ENCODE measurements around the gene ADAMTS2.
"Not testable (repeated sequence)": the region's sequence is repeated elsewhere in the genome, so short reads cannot be mapped to it uniquely, and the experiment has no call there.

Gene ADAMTS2

GRCh38 chr5:179325296-179326031 lies 19.8 kb downstream of the ADAMTS2 start:
- DNase-seq (no peak), ATAC-seq (no peak)

GRCh38 chr5:179324760-179325295 lies 20.4 kb downstream of the ADAMTS2 start:
- no peak for DNase-seq
- ATAC-seq, result no peak

- DNase-seq, result not testable (repeated sequence)
Measured at GRCh38 chr5:179324316-179324715, 20.9 kb downstream of the ADAMTS2 start.

GRCh38 chr5:179323026-179323870 lies 22.0 kb downstream of the ADAMTS2 start:
- ATAC-seq, result no peak
- DNase-seq, result no peak

More at GRCh38 chr5:179324316-179324715, 20.9 kb downstream of the ADAMTS2 start:
- ATAC-seq, result not testable (repeated sequence)

GRCh38 chr5:179322071-179323025 lies 22.9 kb downstream of the ADAMTS2 start:
- no peak for ATAC-seq

DNA sequence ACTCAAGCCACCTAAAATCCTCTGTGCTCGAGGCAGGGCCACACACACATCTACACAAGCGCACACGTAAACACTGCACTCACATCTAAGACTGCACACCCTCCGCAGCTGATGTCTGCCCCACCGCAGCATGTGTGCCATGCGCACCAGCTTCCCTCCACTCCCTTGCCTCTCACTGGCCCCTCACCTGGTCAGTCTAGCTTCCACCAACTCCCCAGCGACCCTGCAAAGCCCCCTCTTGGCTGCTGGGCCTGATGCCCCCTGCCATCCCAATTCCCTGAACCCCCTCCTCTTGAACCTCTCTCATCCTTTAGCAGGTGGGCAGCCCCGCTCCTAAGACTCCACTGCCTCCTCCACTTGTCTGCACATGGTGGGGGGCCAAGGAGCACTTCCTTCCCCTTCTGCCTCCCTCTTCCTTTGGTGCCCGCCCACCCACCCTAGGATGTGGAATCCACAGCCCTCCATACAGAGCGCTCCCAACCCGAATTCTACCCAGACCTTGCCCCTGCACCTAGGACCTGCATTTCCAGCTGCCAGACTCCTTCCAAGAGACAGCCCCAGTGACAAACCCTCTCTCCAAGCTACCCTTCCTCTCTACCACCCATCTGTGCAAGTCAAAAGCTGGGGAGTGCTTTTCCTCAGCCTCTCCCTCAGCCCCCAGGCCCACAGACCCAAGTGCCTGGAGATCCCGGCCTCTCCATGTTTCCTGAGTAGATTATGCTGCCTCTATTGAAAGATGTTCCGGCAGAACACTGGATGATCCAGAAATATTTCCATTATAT lies 23.9 kb downstream of the ADAMTS2 start:
- ATAC-seq, result no peak
- no peak for DNase-seq

More at GRCh38 chr5:179322071-179323025, 22.9 kb downstream of the ADAMTS2 start:
- no peak for DNase-seq

GRCh38 chr5:179319741-179320281 lies 25.4 kb downstream of the ADAMTS2 start:
- ATAC-seq (no peak), DNase-seq (no peak)

DNA sequence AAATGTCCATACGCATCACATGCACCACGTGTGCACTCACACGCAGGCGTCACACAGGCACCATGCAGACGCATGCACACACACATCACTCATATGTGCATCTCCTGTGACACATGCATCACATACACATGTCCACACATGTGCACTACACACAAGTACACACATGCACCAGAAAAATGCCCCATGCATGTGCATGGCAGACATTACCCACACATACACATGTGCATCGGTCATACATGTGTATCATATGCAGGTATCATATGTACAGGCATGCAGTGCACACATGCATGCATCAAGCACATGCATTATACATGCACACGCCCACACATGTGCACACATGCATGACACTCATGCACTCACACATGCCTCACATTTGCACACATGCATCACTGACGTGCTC lies 26.1 kb downstream of the ADAMTS2 start:
- ATAC-seq, result no peak
- no peak for DNase-seq

- ATAC-seq (no peak), DNase-seq (no peak)
Measured at GRCh38 chr5:179318221-179318955, 26.9 kb downstream of the ADAMTS2 start.

DNA sequence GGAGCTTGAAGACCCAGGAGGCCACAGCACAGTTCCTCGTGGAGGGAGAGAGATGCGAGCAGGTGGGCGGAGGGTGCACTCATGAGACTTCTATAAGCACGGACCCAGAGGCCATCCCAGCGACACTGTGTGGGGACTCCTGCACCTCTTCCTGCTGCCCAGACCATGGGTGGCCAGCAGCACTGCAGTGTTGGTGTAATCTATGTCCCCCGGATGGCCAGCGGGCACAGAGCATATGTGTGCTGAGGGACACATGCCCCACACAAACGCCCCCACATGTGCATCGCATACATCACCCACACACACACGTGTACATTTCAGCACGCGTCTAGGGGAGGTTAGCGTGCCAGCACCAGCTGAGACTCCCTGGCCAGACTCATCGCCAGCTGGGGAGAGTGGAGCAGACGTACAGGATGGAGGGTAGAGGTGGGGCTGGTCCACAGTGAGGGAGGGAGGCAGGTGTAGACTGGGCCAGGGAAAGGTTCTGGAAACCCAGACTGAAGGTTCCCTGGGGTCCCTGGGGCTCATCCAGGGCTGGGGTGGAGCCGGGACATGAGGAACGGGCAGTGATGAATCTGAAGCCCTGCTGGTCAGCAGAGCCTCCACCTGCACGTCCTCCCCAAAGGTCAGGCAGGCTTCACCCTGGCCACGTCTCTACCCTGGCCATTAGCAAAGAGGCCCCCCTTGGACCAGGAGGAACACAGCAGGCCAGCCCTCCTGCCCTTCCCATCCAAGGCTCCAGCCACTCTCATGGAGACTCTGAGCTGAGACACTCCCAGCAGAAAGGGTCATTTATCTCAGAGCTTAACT lies 27.6 kb downstream of the ADAMTS2 start:
- no peak for ATAC-seq
- DNase-seq, result no peak

DNA sequence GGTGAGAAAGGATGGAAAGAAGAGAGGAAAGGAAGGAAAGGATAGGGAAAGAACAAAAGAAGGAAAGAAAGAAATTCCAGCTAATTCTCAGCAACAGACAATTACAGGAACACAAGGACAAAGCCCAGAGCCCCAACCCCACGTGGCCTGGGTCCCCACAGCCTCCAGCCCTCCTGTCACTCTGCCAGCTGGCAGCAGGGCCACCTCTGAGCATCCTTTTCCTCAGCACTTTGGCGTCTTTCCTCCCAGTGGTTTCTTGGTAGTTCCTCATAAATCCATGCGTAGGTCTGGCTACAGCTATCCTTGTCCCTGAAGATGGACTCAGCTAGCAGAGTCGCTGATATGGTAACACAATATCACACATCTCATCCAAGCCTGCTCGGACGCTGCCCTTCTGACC lies 28.3 kb downstream of the ADAMTS2 start:
- no peak for DNase-seq
- ATAC-seq, result no peak

- no peak for ATAC-seq
Measured at GRCh38 chr5:179316111-179316551, 29.1 kb downstream of the ADAMTS2 start.

GRCh38 chr5:179315356-179315890 lies 29.8 kb downstream of the ADAMTS2 start:
- ATAC-seq (no peak), DNase-seq (no peak)

More at GRCh38 chr5:179316111-179316551, 29.1 kb downstream of the ADAMTS2 start:
- no peak for DNase-seq

DNA sequence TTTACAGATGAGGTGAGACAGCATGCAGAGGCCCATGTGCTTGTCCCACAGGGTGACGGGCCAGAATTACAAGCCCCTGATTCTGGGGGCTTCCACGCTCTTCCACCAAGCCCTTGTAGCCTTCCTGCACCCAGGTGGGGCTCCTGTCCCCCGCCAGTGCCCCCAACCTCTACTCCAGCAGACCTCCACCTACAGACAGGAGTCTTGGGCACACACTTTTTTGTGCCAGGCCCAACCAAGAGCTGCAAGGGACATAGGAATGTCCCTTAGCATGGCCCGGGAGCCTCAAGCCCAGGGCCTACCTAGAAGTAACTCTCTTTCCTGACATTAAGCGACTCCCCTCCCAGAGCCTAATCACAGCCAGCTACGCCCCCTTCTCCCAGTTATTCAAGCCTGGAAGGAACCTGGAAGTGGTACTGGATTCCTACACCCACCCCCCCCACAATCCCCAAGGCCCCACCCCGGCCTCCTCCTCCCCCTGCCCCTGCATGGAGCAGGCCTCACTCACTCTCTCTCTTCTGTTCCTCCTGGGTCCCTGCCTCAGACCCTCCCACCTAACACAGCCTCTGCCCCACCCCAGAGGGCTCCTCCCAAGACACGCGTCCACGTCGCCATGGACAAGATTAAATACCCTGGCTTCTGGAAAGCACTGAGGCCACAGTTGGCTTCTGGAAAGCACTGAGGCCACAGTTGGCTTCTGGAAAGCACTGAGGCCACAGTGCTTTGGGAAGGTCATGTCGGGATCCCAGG lies 30.5 kb downstream of the ADAMTS2 start:
- no peak for DNase-seq
- ATAC-seq, result no peak

DNA sequence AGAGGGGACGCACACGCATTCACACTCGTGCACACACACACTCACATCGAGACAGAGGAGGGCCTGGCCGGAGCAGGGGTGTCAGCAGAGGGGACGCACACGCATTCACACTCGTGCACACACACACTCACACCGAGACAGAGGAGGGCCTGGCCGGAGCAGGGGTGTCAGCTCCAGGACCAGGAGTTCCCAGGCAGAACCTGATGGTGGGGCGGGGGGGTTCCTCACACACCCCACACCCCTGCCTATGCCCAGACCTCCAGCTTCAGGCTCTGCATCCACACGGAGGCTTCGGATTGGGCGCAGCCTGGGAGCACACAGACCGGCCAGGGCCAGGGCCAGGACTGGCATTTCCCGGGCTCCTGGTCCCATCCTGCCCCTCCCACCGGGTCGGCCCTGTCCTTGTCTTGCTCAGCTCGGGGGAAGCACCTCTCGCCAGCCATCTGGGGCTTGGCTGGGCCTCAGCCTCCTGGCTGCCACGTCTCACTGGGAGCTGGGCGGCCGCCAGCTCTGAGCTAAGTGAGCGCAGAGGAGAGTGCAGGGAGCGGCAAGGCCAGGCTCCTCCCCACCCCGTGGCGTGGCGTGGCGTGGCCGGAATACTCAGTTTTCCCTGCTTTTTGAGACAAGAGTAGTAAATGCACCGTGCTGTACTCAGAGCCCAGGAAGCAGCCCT lies 31.3 kb downstream of the ADAMTS2 start:
- ATAC-seq (no peak), DNase-seq (no peak)

DNA sequence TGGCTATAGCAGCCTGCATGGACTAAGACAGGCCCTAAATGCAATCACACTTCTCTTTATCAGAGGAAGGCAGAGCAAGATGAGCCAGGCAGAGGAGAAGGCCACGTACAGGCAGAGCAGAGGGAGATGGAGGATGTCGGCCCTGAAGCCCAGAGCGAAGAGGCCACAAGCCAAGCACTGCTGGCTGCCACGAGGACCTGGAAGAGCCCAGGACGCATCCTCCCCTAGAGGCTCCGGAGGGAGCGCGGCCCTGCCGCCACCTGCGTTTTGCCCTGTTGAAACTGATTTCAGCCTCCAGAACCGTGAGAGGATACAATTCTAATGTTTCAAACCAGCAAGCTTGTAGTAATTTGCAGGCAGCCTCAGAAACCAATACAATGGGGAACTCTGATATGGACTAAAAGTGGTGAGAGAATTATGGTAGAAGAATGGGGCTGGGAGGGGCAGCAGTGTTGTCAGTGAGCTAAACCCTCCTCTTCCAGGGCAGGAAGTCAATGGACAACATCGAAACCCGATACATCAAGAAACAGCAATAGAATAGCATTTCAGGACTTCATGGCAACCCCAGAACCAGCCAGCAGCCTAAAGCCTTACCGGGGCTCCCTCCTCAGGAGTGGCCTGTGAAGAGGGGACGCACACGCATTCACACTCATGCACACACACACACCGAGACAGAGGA lies 32.6 kb downstream of the ADAMTS2 start:
- no peak for ATAC-seq
- DNase-seq, result no peak

GRCh38 chr5:179311581-179311980 lies 33.7 kb downstream of the ADAMTS2 start:
- DNase-seq (no peak), ATAC-seq (no peak)

Data from stimulated activated naive CD8-positive, alpha-beta T cell treated with anti-CD3 and anti-CD28 coated beads, Interleukin-15, Interleukin-2, amounts not matched to agents 100 U/mL and 50 U/mL, for 24 hours (primary cell).